SIG-M5 treated with dmso at 0.1 percent for 504 hours (cell line): ENCODE results near the gene RPGRIP1L.
"Not testable (repeated sequence)": the region's sequence is repeated elsewhere in the genome, so short reads cannot be mapped to it uniquely, and the experiment has no call there.

Source experiments
- DNase-seq: peaks from one replicate; lab custom pipeline; 2025; ENCODE audit not compliant: unreplicated experiment; lab: John Stamatoyannopoulos, UW

RPGRIP1L gene

DNA sequence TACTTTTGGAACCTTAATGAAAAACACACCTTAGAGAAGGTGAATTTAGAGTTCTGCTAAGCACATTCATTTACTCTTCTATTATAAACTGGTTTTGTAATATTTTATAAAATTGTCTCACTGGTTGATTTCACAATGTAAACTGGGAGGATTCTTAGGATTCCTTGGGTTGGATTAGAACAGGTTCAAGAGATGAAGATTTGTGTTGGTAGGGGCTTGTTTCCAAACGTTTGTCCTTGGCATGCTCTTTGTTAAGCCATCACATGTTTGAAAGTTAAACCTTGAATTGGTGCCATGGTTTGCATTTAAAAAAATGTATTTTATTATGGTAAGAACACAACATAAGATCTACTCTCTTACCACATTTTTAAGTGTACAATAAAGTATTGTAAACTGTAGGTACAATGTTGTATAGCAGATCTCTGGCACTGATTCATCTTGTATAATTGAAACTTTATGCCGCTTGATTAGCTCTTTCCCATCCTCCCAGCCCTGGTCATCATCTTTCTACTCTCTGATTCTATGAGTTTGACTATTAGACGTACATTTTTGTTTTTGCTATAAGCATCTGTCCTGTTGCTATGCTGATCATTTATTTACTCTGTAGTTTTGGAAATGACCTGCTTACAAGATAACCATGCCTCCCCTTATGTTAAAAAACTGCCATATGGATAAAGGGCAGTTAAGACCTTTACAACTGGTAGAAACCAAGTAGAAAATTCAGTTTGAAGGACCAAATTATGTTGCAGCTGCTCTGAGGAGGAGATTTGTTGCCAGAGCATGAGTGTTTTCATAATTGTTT lies 9.9 kb upstream of the RPGRIP1L start:
- DNase-seq = no peak

DNA sequence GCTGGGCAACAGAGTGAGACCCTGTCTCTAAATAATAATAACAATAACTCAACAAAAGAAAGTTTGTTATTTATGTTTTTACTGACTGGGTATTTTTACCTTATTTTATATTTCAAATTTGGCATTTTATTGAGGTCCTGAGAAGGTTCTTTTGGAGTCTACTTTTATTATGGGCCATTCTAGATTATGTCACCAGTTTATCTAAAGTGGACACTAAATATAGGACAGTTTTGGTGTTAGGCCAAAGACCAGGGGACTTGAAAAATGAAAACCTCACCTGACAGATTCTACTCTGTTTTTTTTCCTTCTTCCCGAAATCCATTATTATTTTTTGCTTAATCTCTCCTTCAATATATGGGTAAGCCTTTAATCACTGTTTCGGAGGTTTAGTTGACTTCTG lies 8.4 kb upstream of the RPGRIP1L start:
- no peak for DNase-seq

GRCh38 chr16:53711390-53711789 lies 7.7 kb upstream of the RPGRIP1L start:
- DNase-seq = no peak

- no peak for DNase-seq
These were observed 4.8 kb upstream of the RPGRIP1L start for GRCh38 chr16:53708490-53708889.

GRCh38 chr16:53707671-53708070 lies 4.0 kb upstream of the RPGRIP1L start:
- peak; percentile 25 for DNase-seq

- no peak for DNase-seq
These were observed 770 bp upstream of the RPGRIP1L start for GRCh38 chr16:53704445-53704813.

GRCh38 chr16:53698271-53698670 lies 5.4 kb downstream of the RPGRIP1L start:
- DNase-seq = not testable (repeated sequence)

DNA sequence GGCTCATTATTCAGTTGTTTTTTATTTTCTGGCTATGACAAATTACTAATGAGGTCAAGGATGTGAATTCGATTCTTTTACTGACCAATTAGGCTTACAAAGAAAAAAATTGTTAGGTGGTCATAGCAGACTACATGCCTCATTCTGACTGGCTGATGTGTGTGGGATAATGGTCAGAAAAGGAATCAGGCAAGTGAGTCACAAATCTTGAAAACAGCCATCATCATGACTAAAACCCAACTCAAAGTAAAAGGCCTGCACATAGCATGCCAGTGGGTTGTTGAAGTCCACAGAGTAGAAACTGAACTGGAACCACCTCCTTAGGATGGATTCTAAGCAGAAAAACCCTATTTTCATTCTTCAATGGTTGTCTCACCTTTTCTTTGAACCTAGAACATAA lies 8.6 kb downstream of the RPGRIP1L start:
- DNase-seq = no peak

DNA sequence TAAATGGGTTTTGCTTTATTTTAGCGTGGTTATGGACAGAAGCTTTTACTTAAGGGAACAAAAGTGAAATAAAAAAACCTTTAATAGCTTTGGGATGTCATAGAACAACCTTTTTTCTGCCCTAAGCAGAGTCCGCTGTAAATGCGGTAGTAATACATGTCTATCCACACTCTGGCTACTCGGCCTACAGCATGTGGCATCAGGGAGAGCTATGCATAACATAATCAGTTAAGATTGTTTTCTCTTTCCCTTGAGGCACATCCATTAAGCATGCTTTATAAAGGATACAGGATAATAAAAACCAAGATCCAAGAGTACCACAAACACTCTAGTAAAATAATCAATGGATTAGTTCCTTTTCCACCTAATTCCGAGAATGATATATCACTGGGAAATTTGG lies 10.3 kb downstream of the RPGRIP1L start:
- no peak for DNase-seq

GRCh38 chr16:53692146-53692545 lies 11.5 kb downstream of the RPGRIP1L start:
- no peak for DNase-seq

- DNase-seq = no peak
These were observed 12.9 kb downstream of the RPGRIP1L start for GRCh38 chr16:53690771-53691170.

- no peak for DNase-seq
These were observed 14.0 kb downstream of the RPGRIP1L start for GRCh38 chr16:53689636-53690035.

DNA sequence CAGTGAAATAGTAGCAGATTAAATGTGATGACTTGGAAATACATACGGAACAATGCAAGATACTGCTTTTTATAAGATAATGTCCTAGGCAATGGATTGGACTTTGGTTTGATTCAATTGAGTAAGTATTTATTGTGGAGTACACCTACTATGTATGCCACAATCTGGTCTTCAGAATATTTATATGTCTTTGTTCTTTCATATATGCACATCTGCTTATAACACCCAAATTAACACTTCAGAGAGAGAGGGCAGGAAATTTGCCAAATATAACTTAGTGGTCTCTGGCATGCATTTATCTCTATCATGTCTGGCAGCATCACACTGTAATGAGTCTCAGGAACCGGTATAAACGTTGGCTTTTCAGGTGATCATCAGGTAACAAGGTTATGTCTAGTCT lies 16.9 kb downstream of the RPGRIP1L start:
- no peak for DNase-seq

- DNase-seq = not testable (repeated sequence)
These were observed 18.3 kb downstream of the RPGRIP1L start for GRCh38 chr16:53685334-53685733.

- no peak for DNase-seq
These were observed 22.3 kb downstream of the RPGRIP1L start for GRCh38 chr16:53681354-53681753.

DNA sequence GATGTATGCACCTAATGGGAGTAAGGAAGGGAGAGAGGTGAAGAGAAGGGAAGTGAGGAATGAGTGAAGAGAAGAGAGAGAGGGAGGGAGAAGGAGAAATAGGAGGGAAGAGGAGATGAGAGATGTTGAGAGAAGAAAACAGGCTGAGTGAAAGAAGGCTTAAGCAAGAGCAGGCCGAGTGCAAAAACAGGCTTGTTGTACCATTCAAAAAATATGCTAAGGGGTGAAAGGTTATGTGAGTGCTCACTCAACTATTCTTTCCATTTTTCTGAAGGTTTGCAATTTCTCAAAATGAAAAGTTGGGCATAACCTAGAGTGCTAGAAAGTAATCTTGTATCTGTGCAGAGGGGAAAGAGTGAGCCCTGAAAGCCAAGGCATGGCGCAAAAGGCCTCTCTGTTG lies 22.9 kb downstream of the RPGRIP1L start:
- no peak for DNase-seq

- DNase-seq = no peak
These were observed 24.8 kb downstream of the RPGRIP1L start for GRCh38 chr16:53678756-53679343.

DNA sequence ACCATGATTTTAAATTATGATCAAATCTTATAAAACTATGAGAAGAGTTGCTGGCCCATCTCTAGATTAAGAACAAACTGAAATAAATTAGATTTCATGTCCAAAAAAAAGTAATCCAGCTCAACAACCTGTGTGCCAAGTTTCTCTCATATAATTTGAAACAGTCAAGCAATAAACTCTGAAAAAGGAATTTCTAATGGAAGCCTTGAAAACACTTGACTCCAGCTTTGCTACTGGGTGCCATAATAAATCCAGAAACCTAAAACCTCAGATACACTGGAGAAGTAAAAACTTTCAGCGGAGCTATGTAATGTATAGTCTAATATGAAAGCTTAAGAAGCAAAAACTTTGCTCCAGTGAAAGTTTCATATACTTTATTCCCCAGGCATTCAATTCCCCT lies 25.5 kb downstream of the RPGRIP1L start:
- DNase-seq = no peak

DNA sequence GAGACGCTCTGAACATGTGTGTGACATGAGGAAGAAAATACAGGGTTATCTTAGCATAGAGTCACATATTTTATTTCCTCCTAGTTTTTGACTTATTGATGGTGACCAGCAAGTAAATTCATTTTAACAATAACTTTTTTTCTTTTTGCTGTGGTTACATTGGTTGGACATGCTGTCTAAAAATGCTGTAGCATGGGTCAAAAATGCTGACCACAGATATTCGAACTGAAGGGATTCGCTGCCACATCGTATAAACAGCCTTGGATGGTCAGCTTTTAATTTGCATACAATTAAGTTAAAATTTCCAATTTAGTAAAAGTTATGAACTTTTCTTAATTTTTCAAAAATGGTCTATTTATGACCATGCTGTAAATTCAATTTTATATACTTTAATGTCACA lies 30.5 kb downstream of the RPGRIP1L start:
- no peak for DNase-seq

DNA sequence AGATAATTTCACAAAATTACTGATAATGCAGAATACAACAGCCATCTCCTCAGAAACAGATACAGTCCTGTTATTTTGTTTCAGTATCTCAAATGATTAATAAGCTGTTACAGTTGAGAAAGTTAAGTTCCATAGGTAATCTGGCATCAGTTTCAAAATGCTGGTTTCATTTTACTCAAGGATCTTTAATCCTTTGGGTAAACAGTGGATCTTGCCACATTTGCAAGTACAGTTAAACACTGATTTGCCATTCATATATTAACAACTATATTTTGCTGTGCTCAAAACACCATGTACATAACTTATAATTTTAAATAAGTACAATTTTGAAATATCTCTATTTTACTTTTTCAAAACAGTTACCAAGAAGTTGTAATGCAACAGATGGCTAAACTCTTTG lies 31.2 kb downstream of the RPGRIP1L start:
- no peak for DNase-seq

GRCh38 chr16:53668869-53669268 lies 34.8 kb downstream of the RPGRIP1L start:
- DNase-seq = no peak

GRCh38 chr16:53666786-53667415 lies 36.8 kb downstream of the RPGRIP1L start:
- no peak for DNase-seq
